ENCODE results near the gene GNAZ.

- TF ChIP-seq CTCF (IDR thresholded peaks at IDR 0.05) (no peak), POLR2A (IDR thresholded peaks at IDR 0.05) (no peak), EP300 (IDR thresholded peaks at IDR 0.05) (no peak)
These were observed 55.3 kb downstream of the GNAZ start for GRCh38 chr22:23125512-23126103.

Data from ovary (tissue), 3 donors.